ENCODE measurements around the gene ACOX2. TPM values are rescaled to one million over a fixed set of nuclear protein-coding genes. Genes with fewer than 3 reads are reported as not detected.

ACOX2 gene
- total and polyA plus RNA-seq, 2 of the 13 experiments (the other 11 are each of a cell fraction or from before 2014, with no cell fraction given), result 42.6 to 98.5 TPM

- TF ChIP-seq ZBTB40 (IDR thresholded peaks at IDR 0.05) (no peak), ZBTB40 (CRISPR knock-in tag; IDR thresholded peaks at IDR 0.05) (0 out of 2 replicates have a peak, but pooled peaks have one; percentile 62), ZNF552 (CRISPR knock-in tag; IDR thresholded peaks at IDR 0.05; ENCODE audit: borderline replicate concordance) (no peak), CREM (IDR thresholded peaks at IDR 0.05) (0 out of 2 replicates have a peak, but pooled peaks have one; percentile 14), CREM (CRISPR knock-in tag; IDR thresholded peaks at IDR 0.05) (no peak), ZNF232 (CRISPR knock-in tag; IDR thresholded peaks at IDR 0.05; ENCODE audit: borderline replicate concordance) (no peak), REST (IDR thresholded peaks at IDR 0.05; ENCODE audit: borderline replicate concordance in 1 of 2, low read depth in 1 of 2, low read length in 2 of 2) (no peak), TCF12 (IDR thresholded peaks at IDR 0.05) (no peak), TCF12 (CRISPR knock-in tag; IDR thresholded peaks at IDR 0.05) (no peak), NFRKB (IDR thresholded peaks at IDR 0.05) (no peak), HMGXB4 (CRISPR knock-in tag; IDR thresholded peaks at IDR 0.05; ENCODE audit: borderline replicate concordance in 1 of 2, low read depth in 1 of 2) (peak; percentile 20 to 57; a peak in 2 of 4 replicates), ZSCAN25 (CRISPR knock-in tag; IDR thresholded peaks at IDR 0.05) (no peak; the same call in 1 of the 2 replicates)
Measured at GRCh38 chr3:58536501-58537411, at the start of gene ACOX2 (continued).
